OCI-LY3 (cell line): ENCODE data around the gene ZMIZ1.

Experiments
- H2AFZ ChIP-seq: fragments of 200-600, 300-600 bp; shearing (Covaris generic); 2 replicates; pipeline ENCODE4 v1.6.0; 2014; ENCODE audit warnings: antibody characterized with exemption, low read depth, low read length
- H3K27ac ChIP-seq: fragments of 200-600, 300-600 bp; sonication (generic); 2 replicates; pipeline ENCODE4 v1.5.1; 2014; ENCODE audit warnings: mild to moderate bottlenecking, low read length, moderate library complexity, mixed read lengths
- H3K27me3 ChIP-seq: fragments of 200-600, 300-600 bp; sonication (generic); 2 replicates; pipeline ENCODE4 v1.6.1; 2014; ENCODE audit warnings: low read depth, low read length, mixed read lengths
- H3K36me3 ChIP-seq: fragments of 200-600, 300-600 bp; sonication (generic); replicated peaks from 2 replicates; pipeline ENCODE3; 2014; ENCODE audit warnings: low read depth, low read length, mixed read lengths
- H3K4me1 ChIP-seq: fragments of 300-600, 200-600 bp; sonication (generic); 2 replicates; pipeline ENCODE4 v1.6.1; 2014; ENCODE audit warnings: low read length, mixed read lengths
- H3K4me2 ChIP-seq: fragments of 200-600, 300-600 bp; sonication (generic); 2 replicates; pipeline ENCODE4 v1.6.1; 2014; ENCODE audit warnings: low read length, mixed read lengths
- H3K4me3 ChIP-seq: fragments of 300-600, 200-600 bp; sonication (generic); 2 replicates; pipeline ENCODE4 v1.5.1; 2014; ENCODE audit warnings: antibody characterized with exemption, mild to moderate bottlenecking, low read length, moderate library complexity
- H3K79me2 ChIP-seq: fragments of 300-600, 200-600 bp; shearing (Covaris generic); 2 replicates; pipeline ENCODE4 v1.6.1; 2014; ENCODE audit warnings: mild to moderate bottlenecking, low read length, mixed read lengths
- H3K9ac ChIP-seq: fragments of 300-600, 200-600 bp; shearing (Covaris generic); 2 replicates; pipeline ENCODE4 v1.6.0; 2014; ENCODE audit warnings: mild to moderate bottlenecking, low read length, moderate library complexity
- H3K9me3 ChIP-seq: fragments of 200-600, 300-600 bp; shearing (Covaris generic); 2 replicates; pipeline ENCODE4 v1.6.1; 2014; ENCODE audit warnings: low read length, mixed read lengths; ENCODE audit not compliant: insufficient read depth
- H4K20me1 ChIP-seq: fragments of 200-600, 300-600 bp; sonication (generic); 2 replicates; pipeline ENCODE4 v1.6.1; 2016; ENCODE audit warnings: low read length, mixed read lengths; ENCODE audit not compliant: insufficient read depth
- CTCF ChIP-seq: fragments of 200-600, 300-600 bp; sonication (generic); IDR thresholded peaks from 2 replicates; pipeline ENCODE4 v1.5.1; 2014; ENCODE audit warnings: antibody characterized with exemption, low read length, low read depth
- EZH2phosphoT487 ChIP-seq: fragments of 200-600 bp; shearing (Covaris generic); IDR thresholded peaks from 2 replicates; pipeline ENCODE4 v1.6.1; 2018; ENCODE audit warnings: antibody characterized with exemption, mixed run types, low read depth

ZMIZ1 gene

DNA sequence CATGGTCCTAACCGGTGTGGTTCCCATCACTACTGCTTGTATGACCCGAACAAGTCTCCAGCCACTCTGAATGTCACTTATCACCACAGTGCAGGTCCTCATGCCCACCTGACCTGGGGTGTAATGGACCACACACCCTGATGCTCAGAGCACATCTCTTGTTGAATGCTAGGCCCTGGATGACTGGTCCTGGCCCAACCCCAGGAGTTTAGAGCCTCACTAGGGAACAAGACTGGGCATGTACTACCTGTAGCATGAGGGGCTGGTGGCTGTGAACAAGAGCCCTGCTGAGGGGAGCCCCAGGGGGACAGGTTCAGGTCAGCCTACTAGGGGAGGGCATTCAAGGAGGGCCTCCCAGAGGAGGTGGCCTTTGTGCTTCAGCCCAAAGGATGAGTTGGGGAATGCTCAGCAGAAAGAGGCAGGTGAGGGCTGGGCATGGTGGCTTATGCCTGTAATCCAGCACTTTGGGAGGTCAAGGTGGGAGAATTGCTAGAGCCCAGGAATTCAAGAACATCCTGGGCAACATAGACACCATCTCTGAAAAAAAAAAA lies 31.2 kb downstream of the ZMIZ1 start:
- no peaks in the 10 kb centered on the region for H3K36me3 ChIP-seq
- no peaks in the 10 kb centered on the region for H3K9me3 ChIP-seq
- no peak overlapping the region for H2AFZ ChIP-seq
- H3K4me2 ChIP-seq: no peak overlapping the region
- H3K27ac ChIP-seq: no peak overlapping the region
- no peaks in the 10 kb centered on the region for H3K79me2 ChIP-seq
- H3K4me3 ChIP-seq: no peak overlapping the region
- TF ChIP-seq EZH2phosphoT487 (no peak), CTCF (no peak)
- peaks cover 25% of the 10 kb centered on the region for H3K4me1 ChIP-seq
- H4K20me1 ChIP-seq: peaks cover 78% of the 10 kb centered on the region
- H3K9ac ChIP-seq: no peak overlapping the region
- H3K27me3 ChIP-seq: peaks cover 48% of the 10 kb centered on the region

GRCh38 chr10:79100771-79101170 lies 32.0 kb downstream of the ZMIZ1 start:
- H3K9me3 ChIP-seq: no peaks in the 10 kb centered on the region
- H3K27ac ChIP-seq: no peak overlapping the region
- H3K9ac ChIP-seq: no peak overlapping the region
- TF ChIP-seq EZH2phosphoT487: no peak
- TF ChIP-seq CTCF: no peak
- no peaks in the 10 kb centered on the region for H3K36me3 ChIP-seq
- peaks cover 73% of the 10 kb centered on the region for H4K20me1 ChIP-seq
- H3K4me2 ChIP-seq: no peak overlapping the region
- H3K4me3 ChIP-seq: no peak overlapping the region
- H3K27me3 ChIP-seq: peaks cover 53% of the 10 kb centered on the region
- H3K4me1 ChIP-seq: peaks cover 25% of the 10 kb centered on the region
- no peak overlapping the region for H2AFZ ChIP-seq
- H3K79me2 ChIP-seq: no peaks in the 10 kb centered on the region

GRCh38 chr10:79101560-79102497 lies 33.1 kb downstream of the ZMIZ1 start:
- TF ChIP-seq EZH2phosphoT487 (no peak), CTCF (no peak)
- H3K4me3 ChIP-seq: no peak overlapping the region
- H3K4me1 ChIP-seq: peaks cover 25% of the 10 kb centered on the region
- peaks cover 53% of the 10 kb centered on the region for H3K27me3 ChIP-seq
- no peak overlapping the region for H3K4me2 ChIP-seq
- peaks cover 77% of the 10 kb centered on the region for H4K20me1 ChIP-seq
- no peaks in the 10 kb centered on the region for H3K79me2 ChIP-seq
- no peak overlapping the region for H3K9ac ChIP-seq
- H3K9me3 ChIP-seq: no peaks in the 10 kb centered on the region
- H3K36me3 ChIP-seq: no peaks in the 10 kb centered on the region
- H2AFZ ChIP-seq: no peak overlapping the region
- H3K27ac ChIP-seq: no peak overlapping the region

GRCh38 chr10:79102498-79102874 lies 33.7 kb downstream of the ZMIZ1 start:
- no peaks in the 10 kb centered on the region for H3K9me3 ChIP-seq
- no peaks in the 10 kb centered on the region for H3K36me3 ChIP-seq
- H4K20me1 ChIP-seq: peaks cover 75% of the 10 kb centered on the region
- H3K4me3 ChIP-seq: no peak overlapping the region
- TF ChIP-seq CTCF: no peak
- TF ChIP-seq EZH2phosphoT487: no peak
- H3K79me2 ChIP-seq: no peaks in the 10 kb centered on the region
- H3K9ac ChIP-seq: no peak overlapping the region
- peaks cover 25% of the 10 kb centered on the region for H3K4me1 ChIP-seq
- H2AFZ ChIP-seq: no peak overlapping the region
- H3K4me2 ChIP-seq: no peak overlapping the region
- H3K27me3 ChIP-seq: peaks cover 53% of the 10 kb centered on the region
- H3K27ac ChIP-seq: no peak overlapping the region
